Measurements from ENCODE around the gene ZNF619.

ZNF619 gene

GRCh38 chr3:40465456-40465855 is 11.5 kb upstream of the ZNF619 start:
- Histone ChIP-seq H3K9me3 (ENCODE audit: control insufficient read depth, insufficient read depth, low read length) (no peaks in the 10 kb centered on the region), H4K20me1 (ENCODE audit: control insufficient read depth, insufficient read depth, low read depth, low read length) (peaks cover 7% of the 10 kb centered on the region; the same call in 1 of the 2 replicates), H3K9me2 (replicated peaks; ENCODE audit: control insufficient read depth, low read length) (no peaks in the 10 kb centered on the region), H3K4me1 (ENCODE audit: control insufficient read depth, low read length) (no peaks in the 10 kb centered on the region), H3K27ac (ENCODE audit: low read depth, low read length) (no peak overlapping the region), H3K27me3 (ENCODE audit: control insufficient read depth, low read length) (no peaks in the 10 kb centered on the region), H3K36me3 (ENCODE audit: control insufficient read depth, low read length) (peaks cover 69% of the 10 kb centered on the region), H3K4me3 (ENCODE audit: low read length) (no peak overlapping the region), H3K79me2 (ENCODE audit: control insufficient read depth, low read length) (peaks cover 13% of the 10 kb centered on the region), H3F3A (ENCODE audit: control insufficient read depth, insufficient read depth) (peaks cover 57% of the 10 kb centered on the region), H3K4me2 (ENCODE audit: low read length) (no peak overlapping the region)
- TF ChIP-seq CTCF (IDR thresholded peaks at IDR 0.05; ENCODE audit: low read depth, low read length, poor library complexity, severe bottlenecking) (no peak), EZH2phosphoT487 (IDR thresholded peaks at IDR 0.05; ENCODE audit: borderline replicate concordance, low read length) (no peak)

- Histone ChIP-seq H3K9me3 (ENCODE audit: control insufficient read depth, insufficient read depth, low read length) (no peaks in the 10 kb centered on the region), H3K27ac (ENCODE audit: low read depth, low read length) (no peak overlapping the region), H3K36me3 (ENCODE audit: control insufficient read depth, low read length) (peaks cover 44% of the 10 kb centered on the region), H3K4me1 (ENCODE audit: control insufficient read depth, low read length) (no peaks in the 10 kb centered on the region), H3K79me2 (ENCODE audit: control insufficient read depth, low read length) (no peaks in the 10 kb centered on the region), H3K4me3 (ENCODE audit: low read length) (no peak overlapping the region), H4K20me1 (ENCODE audit: control insufficient read depth, insufficient read depth, low read depth, low read length) (no peaks in the 10 kb centered on the region), H3K4me2 (ENCODE audit: low read length) (no peak overlapping the region), H3K27me3 (ENCODE audit: control insufficient read depth, low read length) (no peaks in the 10 kb centered on the region), H3F3A (ENCODE audit: control insufficient read depth, insufficient read depth) (peaks cover 50% of the 10 kb centered on the region), H3K9me2 (replicated peaks; ENCODE audit: control insufficient read depth, low read length) (no peaks in the 10 kb centered on the region)
- no peak for TF ChIP-seq EZH2phosphoT487 (IDR thresholded peaks at IDR 0.05; ENCODE audit: borderline replicate concordance, low read length)
- TF ChIP-seq CTCF (IDR thresholded peaks at IDR 0.05; ENCODE audit: low read depth, low read length, poor library complexity, severe bottlenecking), result no peak
Observed at GRCh38 chr3:40468018-40468417, 8.9 kb upstream of the ZNF619 start.

- Histone ChIP-seq H3K9me2 (replicated peaks; ENCODE audit: control insufficient read depth, low read length) (no peaks in the 10 kb centered on the region), H3K4me2 (ENCODE audit: low read length) (no peak overlapping the region), H3K27ac (ENCODE audit: low read depth, low read length) (no peak overlapping the region), H3F3A (ENCODE audit: control insufficient read depth, insufficient read depth) (peaks cover 28% of the 10 kb centered on the region), H4K20me1 (ENCODE audit: control insufficient read depth, insufficient read depth, low read depth, low read length) (no peaks in the 10 kb centered on the region), H3K9me3 (ENCODE audit: control insufficient read depth, insufficient read depth, low read length) (no peaks in the 10 kb centered on the region), H3K79me2 (ENCODE audit: control insufficient read depth, low read length) (no peaks in the 10 kb centered on the region), H3K27me3 (ENCODE audit: control insufficient read depth, low read length) (no peaks in the 10 kb centered on the region), H3K4me1 (ENCODE audit: control insufficient read depth, low read length) (no peaks in the 10 kb centered on the region), H3K4me3 (ENCODE audit: low read length) (no peak overlapping the region), H3K36me3 (ENCODE audit: control insufficient read depth, low read length) (peaks cover 17% of the 10 kb centered on the region)
- no peak for TF ChIP-seq EZH2phosphoT487 (IDR thresholded peaks at IDR 0.05; ENCODE audit: borderline replicate concordance, low read length)
- no peak for TF ChIP-seq CTCF (IDR thresholded peaks at IDR 0.05; ENCODE audit: low read depth, low read length, poor library complexity, severe bottlenecking)
Observed at GRCh38 chr3:40470701-40471100, 6.2 kb upstream of the ZNF619 start.

All from DOHH2 (cell line).